Chondrocyte (in vitro differentiated cells): ENCODE results near the gene SH3BGRL3. TPM values are rescaled to one million over a fixed set of nuclear protein-coding genes. Genes with fewer than 3 reads are reported as not detected.
"Not testable (repeated sequence)": the region's sequence is repeated elsewhere in the genome, so short reads cannot be mapped to it uniquely, and the experiment has no call there.

ENCODE experiments used
- DNase-seq: peaks from one replicate; pipeline ENCODE4 v3.0.0; 2021; ENCODE audit warnings: mixed read lengths, low spot score
- H3K27ac Mint-ChIP-seq: one replicate; pipeline ENCODE4 v1.8.0; 2021; ENCODE audit warnings: mild to moderate bottlenecking, moderate library complexity, mixed read lengths; ENCODE audit not compliant: unreplicated experiment
- H3K27me3 Mint-ChIP-seq: 2 replicates; pipeline ENCODE4 v1.8.0; 2021; ENCODE audit warnings: low read depth, mixed read lengths
- H3K36me3 Mint-ChIP-seq: 2 replicates; pipeline ENCODE4 v1.8.0; 2021; ENCODE audit warnings: low read depth, mixed read lengths
- H3K4me1 Mint-ChIP-seq: 2 replicates; pipeline ENCODE4 v1.8.0; 2021; ENCODE audit warnings: low read depth, mild to moderate bottlenecking, mixed read lengths
- H3K4me3 Mint-ChIP-seq: one replicate; pipeline ENCODE4 v1.8.0; 2021; ENCODE audit warnings: mild to moderate bottlenecking, moderate library complexity, mixed read lengths; ENCODE audit not compliant: unreplicated experiment
- H3K9me3 Mint-ChIP-seq: 2 replicates; pipeline ENCODE4 v1.8.0; 2021; ENCODE audit warnings: low read depth, mixed read lengths
- CTCF ChIP-seq: fragments of 200-600 bp; sonication (generic); IDR thresholded peaks from 2 replicates; pipeline ENCODE4 v1.5.0; 2021; ENCODE audit warnings: antibody characterized with exemption, mild to moderate bottlenecking, moderate library complexity
- total RNA-seq: library from RNA; stranded (reverse); gene quantifications from 3 replicates; pipeline ENCODE4 v1.2.1, GENCODE V29; 2021

Gene SH3BGRL3
- total RNA-seq, 1 donor from 2014 or later = 162 TPM

GRCh38 chr1:26322042-26322331 is 42.1 kb downstream of the SH3BGRL3 start:
- Mint-ChIP-seq H3K27ac (no peak overlapping the region), H3K4me3 (no peak overlapping the region), H3K4me1 (peaks cover 5% of the 10 kb centered on the region), H3K27me3 (no peaks in the 10 kb centered on the region), H3K9me3 (no peaks in the 10 kb centered on the region), H3K36me3 (no peaks in the 10 kb centered on the region)
- DNase-seq = no peak
- TF ChIP-seq CTCF = no peak

DNA sequence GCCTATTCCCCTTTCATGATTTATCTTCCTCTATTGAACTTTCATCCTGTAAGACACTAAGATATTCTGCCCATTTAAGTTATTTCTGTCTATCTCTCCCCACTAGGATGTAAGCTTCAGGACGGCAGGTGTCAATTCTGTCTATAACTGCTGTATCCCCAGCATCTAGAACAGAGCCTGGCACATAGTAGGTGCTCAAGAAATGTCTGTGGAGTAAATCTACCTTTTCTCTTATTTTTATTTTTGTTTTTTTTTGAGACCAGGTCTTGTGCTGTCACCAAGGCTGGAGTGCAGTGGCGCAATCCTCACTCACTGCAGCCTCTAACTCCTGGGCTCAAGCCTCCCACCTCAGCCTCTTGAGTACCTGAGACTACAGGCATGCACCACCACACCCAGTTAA is 43.5 kb downstream of the SH3BGRL3 start:
- no peak overlapping the region for H3K27ac Mint-ChIP-seq
- no peak overlapping the region for H3K4me3 Mint-ChIP-seq
- H3K4me1 Mint-ChIP-seq = peaks cover 5% of the 10 kb centered on the region
- no peaks in the 10 kb centered on the region for H3K9me3 Mint-ChIP-seq
- H3K27me3 Mint-ChIP-seq = no peaks in the 10 kb centered on the region
- no peak for TF ChIP-seq CTCF
- DNase-seq = no peak
- no peaks in the 10 kb centered on the region for H3K36me3 Mint-ChIP-seq

DNA sequence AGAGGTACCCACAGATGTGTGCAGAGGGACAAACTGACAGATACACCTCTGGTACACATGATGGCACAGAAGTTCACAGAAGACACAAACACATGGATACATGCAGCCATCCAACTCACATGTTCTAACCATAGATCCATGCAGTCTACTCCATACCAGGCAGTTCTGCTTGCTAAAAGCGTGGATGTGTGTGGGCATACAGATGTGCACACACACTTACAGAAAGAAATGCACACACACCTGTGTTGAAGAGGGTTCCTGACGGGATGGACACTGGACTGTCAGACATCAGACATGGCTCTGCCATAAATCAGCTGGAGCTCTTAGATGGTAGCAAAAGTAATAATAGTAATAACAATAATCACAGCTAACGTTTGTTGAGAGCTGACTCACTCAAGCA is 44.7 kb downstream of the SH3BGRL3 start:
- TF ChIP-seq CTCF = no peak
- H3K36me3 Mint-ChIP-seq = no peaks in the 10 kb centered on the region
- H3K9me3 Mint-ChIP-seq = no peaks in the 10 kb centered on the region
- no peak for DNase-seq
- H3K4me1 Mint-ChIP-seq = peaks cover 5% of the 10 kb centered on the region
- no peak overlapping the region for H3K4me3 Mint-ChIP-seq
- no peaks in the 10 kb centered on the region for H3K27me3 Mint-ChIP-seq
- no peak overlapping the region for H3K27ac Mint-ChIP-seq

DNA sequence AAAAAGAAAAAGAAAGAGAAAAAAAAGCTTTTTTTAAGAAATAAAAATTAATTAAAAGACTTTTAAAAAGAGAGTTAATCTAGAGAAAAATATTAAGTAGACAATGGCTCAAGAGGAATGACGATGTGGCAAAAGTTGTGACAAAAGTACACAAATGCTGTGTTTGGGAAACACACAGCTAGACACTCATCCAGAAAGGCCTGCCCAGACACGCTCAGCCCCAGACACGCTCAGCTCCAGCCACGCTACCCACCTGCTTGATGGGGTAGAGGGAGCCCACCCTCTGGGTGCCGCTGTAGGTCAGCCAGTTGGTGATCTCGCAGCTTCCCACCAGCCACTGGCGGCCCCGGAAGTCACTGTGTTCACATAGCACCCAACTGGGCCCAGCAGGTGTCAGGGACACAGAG is 48.1 kb downstream of the SH3BGRL3 start:
- no peak overlapping the region for H3K4me3 Mint-ChIP-seq
- no peak for TF ChIP-seq CTCF
- no peaks in the 10 kb centered on the region for H3K36me3 Mint-ChIP-seq
- H3K27ac Mint-ChIP-seq = no peak overlapping the region
- peaks cover 4% of the 10 kb centered on the region for H3K27me3 Mint-ChIP-seq
- DNase-seq = no peak
- peaks cover 6% of the 10 kb centered on the region for H3K4me1 Mint-ChIP-seq
- H3K9me3 Mint-ChIP-seq = no peaks in the 10 kb centered on the region

DNA sequence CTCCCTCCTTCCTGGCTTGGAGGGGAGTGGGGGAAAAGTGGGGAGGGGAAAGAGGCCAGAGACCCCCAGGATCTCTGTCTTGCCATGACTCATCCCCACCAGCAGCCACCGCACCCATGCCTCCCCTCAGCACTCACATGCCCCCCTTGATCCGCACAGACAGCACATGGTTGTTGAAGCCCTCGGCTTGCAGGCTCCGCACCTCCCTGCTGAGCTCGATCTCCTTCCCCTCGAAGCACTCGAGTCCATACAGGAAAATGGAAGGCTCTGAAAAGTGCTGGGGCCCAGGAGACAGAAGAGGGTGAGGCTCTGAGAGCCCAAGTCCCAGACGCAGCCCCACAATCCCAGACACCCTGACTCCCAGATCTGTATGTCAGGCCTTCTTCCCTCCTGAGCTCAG is 48.7 kb downstream of the SH3BGRL3 start:
- Mint-ChIP-seq H3K9me3 (no peaks in the 10 kb centered on the region), H3K27ac (no peak overlapping the region), H3K36me3 (no peaks in the 10 kb centered on the region), H3K27me3 (peaks cover 4% of the 10 kb centered on the region), H3K4me1 (peaks cover 6% of the 10 kb centered on the region), H3K4me3 (no peak overlapping the region)
- no peak for DNase-seq
- no peak for TF ChIP-seq CTCF

DNA sequence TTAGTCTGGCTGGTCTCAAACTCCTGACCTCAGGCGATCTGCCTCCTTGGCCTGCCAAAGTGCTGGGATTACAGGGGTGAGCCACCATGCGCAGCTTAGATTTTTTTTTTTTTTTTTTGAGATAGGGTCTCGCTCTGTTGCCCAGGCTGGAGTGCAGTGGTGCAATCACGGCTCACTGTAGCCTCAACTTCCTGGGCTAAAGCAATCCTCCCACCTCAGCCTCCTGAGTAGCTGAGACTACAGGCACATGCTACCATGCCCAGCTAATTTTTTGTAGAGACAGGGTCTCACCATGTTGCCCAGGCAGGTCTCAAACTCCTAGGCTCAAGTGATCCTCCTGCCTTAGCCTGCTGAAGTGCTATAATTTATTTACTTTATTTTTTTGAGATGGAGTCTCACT is 49.5 kb downstream of the SH3BGRL3 start:
- not testable (repeated sequence) for H3K4me1 Mint-ChIP-seq, H3K36me3 Mint-ChIP-seq, H3K9me3 Mint-ChIP-seq, H3K27me3 Mint-ChIP-seq, H3K4me3 Mint-ChIP-seq, H3K27ac Mint-ChIP-seq, DNase-seq
